ENCODE results near the gene HSPA1L.

DNA sequence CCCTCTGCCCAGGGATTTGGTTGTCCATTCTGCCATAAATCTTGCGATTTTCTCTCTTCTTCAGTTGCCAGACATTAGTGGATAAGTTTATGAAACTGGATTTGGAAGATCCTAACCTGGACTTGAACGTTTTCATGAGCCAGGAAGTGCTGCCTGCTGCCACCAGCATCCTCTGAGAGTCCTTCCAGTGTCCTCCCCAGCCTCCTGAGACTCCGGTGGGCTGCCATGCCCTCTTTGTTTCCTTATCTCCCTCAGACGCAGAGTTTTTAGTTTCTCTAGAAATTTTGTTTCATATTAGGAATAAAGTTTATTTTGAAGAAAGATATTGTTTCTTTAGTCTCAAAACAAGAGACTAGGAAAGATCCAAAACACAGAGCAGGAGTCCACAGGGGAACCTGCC, 52.7 kb downstream of the HSPA1L start, which contains the start of gene SAPCD1:
- TF ChIP-seq, protein P1, sequence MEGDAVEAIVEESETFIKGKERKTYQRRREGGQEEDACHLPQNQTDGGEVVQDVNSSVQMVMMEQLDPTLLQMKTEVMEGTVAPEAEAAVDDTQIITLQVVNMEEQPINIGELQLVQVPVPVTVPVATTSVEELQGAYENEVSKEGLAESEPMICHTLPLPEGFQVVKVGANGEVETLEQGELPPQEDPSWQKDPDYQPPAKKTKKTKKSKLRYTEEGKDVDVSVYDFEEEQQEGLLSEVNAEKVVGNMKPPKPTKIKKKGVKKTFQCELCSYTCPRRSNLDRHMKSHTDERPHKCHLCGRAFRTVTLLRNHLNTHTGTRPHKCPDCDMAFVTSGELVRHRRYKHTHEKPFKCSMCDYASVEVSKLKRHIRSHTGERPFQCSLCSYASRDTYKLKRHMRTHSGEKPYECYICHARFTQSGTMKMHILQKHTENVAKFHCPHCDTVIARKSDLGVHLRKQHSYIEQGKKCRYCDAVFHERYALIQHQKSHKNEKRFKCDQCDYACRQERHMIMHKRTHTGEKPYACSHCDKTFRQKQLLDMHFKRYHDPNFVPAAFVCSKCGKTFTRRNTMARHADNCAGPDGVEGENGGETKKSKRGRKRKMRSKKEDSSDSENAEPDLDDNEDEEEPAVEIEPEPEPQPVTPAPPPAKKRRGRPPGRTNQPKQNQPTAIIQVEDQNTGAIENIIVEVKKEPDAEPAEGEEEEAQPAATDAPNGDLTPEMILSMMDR (IDR thresholded peaks at IDR 0.05; ENCODE audit: insufficient read depth, low read length, poor library complexity, severe bottlenecking) = no peak
- no peak for TF ChIP-seq EZH2phosphoT487 (conservative IDR thresholded peaks at IDR 0.05; ENCODE audit: low read length)
